Measurements from ENCODE around the gene KCTD10. TPM values are rescaled to one million over a fixed set of nuclear protein-coding genes. Genes with fewer than 3 reads are reported as not detected.

KCTD10 gene
- total RNA-seq = 212 and 215 TPM in 2 replicates

GRCh38 chr12:109477185-109477962, at the start of gene KCTD10, which contains the start of gene UBE3B:
Gene KCTD10, minus strand, starts transcription at chr12:109477300. Its CDS starts 38 bp downstream, at chr12:109477262.
Gene UBE3B, plus strand, starts transcription at chr12:109477634. Its CDS starts 5,918 bp downstream, at chr12:109483552.

Other genes starting within 250 kb of the KCTD10 start
- not detected in 2 replicates for gene FOXN4, start 168.0 kb downstream of the KCTD10 start, total RNA-seq
- gene MYO1H, start 129.4 kb downstream of the KCTD10 start, total RNA-seq = 0.16 TPM in 1 of 2 replicates, not detected in the other
- gene UBE3B, start 334 bp upstream of the KCTD10 start, total RNA-seq = 52.9 and 57.9 TPM in 2 replicates
- 34.9 and 51.4 TPM in 2 replicates for gene MMAB, start 96.2 kb upstream of the KCTD10 start, total RNA-seq
- 31.3 and 39.3 TPM in 2 replicates for gene MVK, start 96.5 kb upstream of the KCTD10 start, total RNA-seq
- under 0.01 and 0.16 TPM in 2 replicates for gene FAM222A, start 236.5 kb upstream of the KCTD10 start, total RNA-seq

All from hair follicle dermal papilla cell (primary cell).